ENCODE measurements around the gene MPPE1. TPM values are rescaled to one million over a fixed set of nuclear protein-coding genes. Genes with fewer than 3 reads are reported as not detected.

Gene MPPE1
- total and polyA plus RNA-seq, 9 of the 15 experiments (the other 6 are each of a cell fraction or from before 2014, with no cell fraction given), result 10.7 to 19.5 (median 13.3) TPM

- TF ChIP-seq, protein P1, sequence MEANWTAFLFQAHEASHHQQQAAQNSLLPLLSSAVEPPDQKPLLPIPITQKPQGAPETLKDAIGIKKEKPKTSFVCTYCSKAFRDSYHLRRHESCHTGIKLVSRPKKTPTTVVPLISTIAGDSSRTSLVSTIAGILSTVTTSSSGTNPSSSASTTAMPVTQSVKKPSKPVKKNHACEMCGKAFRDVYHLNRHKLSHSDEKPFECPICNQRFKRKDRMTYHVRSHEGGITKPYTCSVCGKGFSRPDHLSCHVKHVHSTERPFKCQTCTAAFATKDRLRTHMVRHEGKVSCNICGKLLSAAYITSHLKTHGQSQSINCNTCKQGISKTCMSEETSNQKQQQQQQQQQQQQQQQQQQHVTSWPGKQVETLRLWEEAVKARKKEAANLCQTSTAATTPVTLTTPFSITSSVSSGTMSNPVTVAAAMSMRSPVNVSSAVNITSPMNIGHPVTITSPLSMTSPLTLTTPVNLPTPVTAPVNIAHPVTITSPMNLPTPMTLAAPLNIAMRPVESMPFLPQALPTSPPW (CRISPR knock-in tag; IDR thresholded peaks at IDR 0.05), result peak; percentile 48; the same call in 1 of the 2 replicates
- TF ChIP-seq ZHX1 (conservative IDR thresholded peaks at IDR 0.05; ENCODE audit: low read length) (no peak), TAL1 (IDR thresholded peaks at IDR 0.05) (peak; percentile 94), ZNF316 (IDR thresholded peaks at IDR 0.05) (no peak), SIN3B (IDR thresholded peaks at IDR 0.05; ENCODE audit: low read depth) (no peak), RFX7 (CRISPR knock-in tag; IDR thresholded peaks at IDR 0.05) (no peak), THRA (IDR thresholded peaks at IDR 0.05) (no peak), POLR2H (tag; IDR thresholded peaks at IDR 0.05; ENCODE audit: low read depth) (no peak), HDAC2 (IDR thresholded peaks at IDR 0.05) (peak; percentile 95), NFE2L1 (tag; IDR thresholded peaks at IDR 0.05; ENCODE audit: borderline replicate concordance, low read depth) (no peak), NUFIP1 (IDR thresholded peaks at IDR 0.05; ENCODE audit: partially characterized antibody) (no peak), GATA2 (CRISPR knock-in tag; IDR thresholded peaks at IDR 0.05) (peak; percentile 85), TFAM (CRISPR knock-in tag; conservative IDR thresholded peaks at IDR 0.05) (no peak), ZNF121 (CRISPR knock-in tag; conservative IDR thresholded peaks at IDR 0.05) (no peak), PHF8 (IDR thresholded peaks at IDR 0.05; ENCODE audit: borderline replicate concordance, low read length) (no peak), SREBF2 (CRISPR knock-in tag; IDR thresholded peaks at IDR 0.05) (no peak), RBM22 (IDR thresholded peaks at IDR 0.05; ENCODE audit: low read depth, low read length, poor library complexity, severe bottlenecking) (no peak), KHSRP (IDR thresholded peaks at IDR 0.05) (peak; percentile 42; the same call in 1 of the 2 replicates), ELF1 (tag; IDR thresholded peaks at IDR 0.05) (no peak), SMAD3 (CRISPR knock-in tag; conservative IDR thresholded peaks at IDR 0.05) (no peak; the same call in 1 of the 2 replicates)
- TF ChIP-seq, protein P2, sequence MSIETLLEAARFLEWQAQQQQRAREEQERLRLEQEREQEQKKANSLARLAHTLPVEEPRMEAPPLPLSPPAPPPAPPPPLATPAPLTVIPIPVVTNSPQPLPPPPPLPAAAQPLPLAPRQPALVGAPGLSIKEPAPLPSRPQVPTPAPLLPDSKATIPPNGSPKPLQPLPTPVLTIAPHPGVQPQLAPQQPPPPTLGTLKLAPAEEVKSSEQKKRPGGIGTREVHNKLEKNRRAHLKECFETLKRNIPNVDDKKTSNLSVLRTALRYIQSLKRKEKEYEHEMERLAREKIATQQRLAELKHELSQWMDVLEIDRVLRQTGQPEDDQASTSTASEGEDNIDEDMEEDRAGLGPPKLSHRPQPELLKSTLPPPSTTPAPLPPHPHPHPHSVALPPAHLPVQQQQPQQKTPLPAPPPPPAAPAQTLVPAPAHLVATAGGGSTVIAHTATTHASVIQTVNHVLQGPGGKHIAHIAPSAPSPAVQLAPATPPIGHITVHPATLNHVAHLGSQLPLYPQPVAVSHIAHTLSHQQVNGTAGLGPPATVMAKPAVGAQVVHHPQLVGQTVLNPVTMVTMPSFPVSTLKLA (conservative IDR thresholded peaks at IDR 0.05), result peak in 1 of 2 experiments; percentile 79; a peak in 2 of 4 replicates
Observed at GRCh38 chr18:11925800-11926481, 17.8 kb upstream of the MPPE1 start (continued).
